ENCODE data around the gene IL12RB1.
"Not testable (repeated sequence)": the region's sequence is repeated elsewhere in the genome, so short reads cannot be mapped to it uniquely, and the experiment has no call there.

Gene IL12RB1

GRCh38 chr19:18108897-18109296 lies 22.2 kb upstream of the IL12RB1 start:
- ChIA-PET CTCF (interaction anchor here (0.6 to 1.1 kb wide), 3 partner anchors 45 to 171 kb away, joined by 3 to 4 read pairs (median 3); no protein-coding TSS in a partner anchor), POLR2A (interaction anchor here (1.1 to 1.5 kb wide), 2 partner anchors 49 to 84 kb away, joined by 3 read pairs; partner anchors contain the start of gene MPV17L2)
- no peak for TF ChIP-seq BHLHE40 (IDR thresholded peaks at IDR 0.05; ENCODE audit: borderline replicate concordance)
- TF ChIP-seq L3MBTL2 (conservative IDR thresholded peaks at IDR 0.05) = no peak
- no peak for TF ChIP-seq ZNF384 (IDR thresholded peaks at IDR 0.05)
- TF ChIP-seq SUZ12 (IDR thresholded peaks at IDR 0.05) = no peak
- TF ChIP-seq TARDBP (IDR thresholded peaks at IDR 0.05) = no peak
- TF ChIP-seq CTBP1 (IDR thresholded peaks at IDR 0.05; ENCODE audit: borderline replicate concordance) = no peak
- TF ChIP-seq LEF1 (IDR thresholded peaks at IDR 0.05; ENCODE audit: borderline replicate concordance) = no peak
- no peak for TF ChIP-seq FOXM1 (IDR thresholded peaks at IDR 0.05; ENCODE audit: borderline replicate concordance)
- TF ChIP-seq SP1 (IDR thresholded peaks at IDR 0.05) = no peak
- no peak for TF ChIP-seq FOXA1 (IDR thresholded peaks at IDR 0.05)
- no peak for TF ChIP-seq PKNOX1 (IDR thresholded peaks at IDR 0.05)
- no peak for TF ChIP-seq ELF4 (IDR thresholded peaks at IDR 0.05)
- no peak for TF ChIP-seq NFRKB (IDR thresholded peaks at IDR 0.05)
- no peak for TF ChIP-seq HDGF (IDR thresholded peaks at IDR 0.05; ENCODE audit: borderline replicate concordance)
- no peak for TF ChIP-seq FOXK2 (IDR thresholded peaks at IDR 0.05)
- TF ChIP-seq ARNT (IDR thresholded peaks at IDR 0.05) = no peak
- no peak for DNase-seq (ENCODE audit: extremely low spot score)

DNA sequence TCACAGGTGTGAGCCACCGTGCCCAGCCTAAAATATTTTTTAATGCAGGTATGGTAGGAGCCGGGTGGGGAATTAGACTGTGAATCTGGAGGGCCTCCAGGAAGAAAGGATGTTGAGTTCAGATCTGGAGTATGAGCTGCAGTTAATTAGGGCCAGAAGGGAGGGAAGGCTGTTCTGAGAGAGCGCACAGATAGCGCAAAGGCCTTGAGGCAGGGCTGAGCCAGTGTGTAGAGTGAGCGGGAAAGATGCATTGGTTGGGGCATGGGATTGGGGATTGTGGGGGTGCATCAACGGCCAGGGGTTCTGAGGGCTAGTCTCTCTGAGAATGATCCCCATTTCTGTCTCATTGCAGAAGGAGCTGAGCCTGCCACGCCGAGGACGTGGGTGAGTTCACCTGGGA lies 20.5 kb upstream of the IL12RB1 start:
- DNase-seq (ENCODE audit: extremely low spot score) = no peak
- TF ChIP-seq FOXK2 (IDR thresholded peaks at IDR 0.05) = no peak
- no peak for TF ChIP-seq SUZ12 (IDR thresholded peaks at IDR 0.05)
- TF ChIP-seq NFRKB (IDR thresholded peaks at IDR 0.05) = no peak
- no peak for TF ChIP-seq HDGF (IDR thresholded peaks at IDR 0.05; ENCODE audit: borderline replicate concordance)
- no peak for TF ChIP-seq FOXM1 (IDR thresholded peaks at IDR 0.05; ENCODE audit: borderline replicate concordance)
- no peak for TF ChIP-seq ELF4 (IDR thresholded peaks at IDR 0.05)
- no peak for TF ChIP-seq ZNF384 (IDR thresholded peaks at IDR 0.05)
- TF ChIP-seq FOXA1 (IDR thresholded peaks at IDR 0.05) = no peak
- TF ChIP-seq ARNT (IDR thresholded peaks at IDR 0.05) = no peak
- CTCF ChIA-PET = interaction anchor here (1.8 kb wide), 1 partner anchor 45 kb away, joined by 3 read pairs; no protein-coding TSS in a partner anchor
- POLR2A ChIA-PET = interaction anchor here (0.7 kb wide), 1 partner anchor 86 kb away, joined by 3 read pairs; the partner anchor contains the start of gene MPV17L2

GRCh38 chr19:18105259-18105658 lies 18.5 kb upstream of the IL12RB1 start:
- DNase-seq (ENCODE audit: extremely low spot score); CTCF ChIA-PET; POLR2A ChIA-PET: not testable (repeated sequence)

DNA sequence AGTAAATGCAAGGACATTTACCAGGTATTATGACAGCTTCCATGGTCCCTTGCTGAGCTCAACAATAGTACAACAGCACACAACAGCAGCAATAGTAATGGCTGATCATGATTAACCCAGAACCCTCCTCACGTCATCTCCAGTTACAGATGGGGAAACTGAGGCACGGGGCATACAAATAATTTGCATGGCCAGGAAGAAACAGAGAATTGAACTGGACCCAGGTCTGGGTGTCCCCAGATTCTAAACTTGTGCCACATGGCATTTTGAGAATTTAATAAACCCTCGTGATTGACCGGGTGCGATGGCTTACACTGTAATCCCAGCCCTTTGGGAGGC lies 18.0 kb upstream of the IL12RB1 start:
- ChIA-PET CTCF (no interaction called here), POLR2A (interaction anchor here (0.9 to 1.2 kb wide), 4 partner anchors 40 to 174 kb away, joined by 3 read pairs; no protein-coding TSS in a partner anchor)
- TF ChIP-seq ARNT (IDR thresholded peaks at IDR 0.05) = no peak
- no peak for TF ChIP-seq HDGF (IDR thresholded peaks at IDR 0.05; ENCODE audit: borderline replicate concordance)
- no peak for TF ChIP-seq ZNF384 (IDR thresholded peaks at IDR 0.05)
- no peak for TF ChIP-seq SP1 (IDR thresholded peaks at IDR 0.05)
- TF ChIP-seq NFRKB (IDR thresholded peaks at IDR 0.05) = no peak
- no peak for TF ChIP-seq SUZ12 (IDR thresholded peaks at IDR 0.05)
- no peak for TF ChIP-seq L3MBTL2 (conservative IDR thresholded peaks at IDR 0.05)
- no peak for DNase-seq (ENCODE audit: extremely low spot score)

DNA sequence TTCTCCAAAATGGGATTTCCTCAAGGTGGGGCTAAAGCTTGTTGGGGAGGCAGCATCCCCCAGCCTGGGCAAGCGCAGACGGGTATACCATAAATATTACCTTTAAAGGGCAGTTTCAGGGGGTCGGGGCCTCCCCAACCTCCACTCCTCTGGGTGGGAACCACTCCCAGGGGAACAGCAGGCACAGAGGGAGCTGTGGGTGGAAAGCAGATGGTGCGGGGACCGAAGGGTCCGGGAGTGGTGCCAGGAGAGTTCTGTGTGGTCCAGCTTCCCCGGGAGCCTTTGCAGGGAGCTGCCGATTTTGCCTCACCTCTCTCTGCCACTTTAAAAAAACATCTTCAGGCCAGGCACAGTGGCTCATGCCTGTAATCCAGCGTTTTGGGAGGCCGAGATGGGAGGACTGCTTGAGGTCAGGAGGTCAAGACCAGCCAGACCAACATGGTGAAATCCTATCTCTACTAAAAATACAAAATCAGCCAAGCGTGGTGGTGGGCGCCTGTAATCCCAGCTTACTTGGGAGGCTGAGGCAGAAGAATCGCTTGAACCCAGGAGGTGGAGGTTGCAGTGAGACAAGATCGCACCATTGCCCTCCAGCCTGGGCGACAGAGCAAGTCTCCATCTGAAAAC lies 16.3 kb upstream of the IL12RB1 start:
- no peak for DNase-seq (ENCODE audit: extremely low spot score)
- TF ChIP-seq LEF1 (IDR thresholded peaks at IDR 0.05; ENCODE audit: borderline replicate concordance) = no peak
- no peak for TF ChIP-seq NFRKB (IDR thresholded peaks at IDR 0.05)
- TF ChIP-seq CTBP1 (IDR thresholded peaks at IDR 0.05; ENCODE audit: borderline replicate concordance) = no peak
- TF ChIP-seq FOXM1 (IDR thresholded peaks at IDR 0.05; ENCODE audit: borderline replicate concordance) = no peak
- no peak for TF ChIP-seq FOXK2 (IDR thresholded peaks at IDR 0.05)
- TF ChIP-seq FOXA1 (IDR thresholded peaks at IDR 0.05) = no peak
- no peak for TF ChIP-seq L3MBTL2 (conservative IDR thresholded peaks at IDR 0.05)
- TF ChIP-seq ARNT (IDR thresholded peaks at IDR 0.05) = no peak
- TF ChIP-seq BHLHE40 (IDR thresholded peaks at IDR 0.05; ENCODE audit: borderline replicate concordance) = no peak
- no peak for TF ChIP-seq PKNOX1 (IDR thresholded peaks at IDR 0.05)
- no peak for TF ChIP-seq SUZ12 (IDR thresholded peaks at IDR 0.05)
- ChIA-PET POLR2A (interaction anchor here (1.6 kb wide), 1 partner anchor 92 kb away, joined by 3 read pairs; no protein-coding TSS in a partner anchor), CTCF (no interaction called here)

GRCh38 chr19:18101268-18101667 lies 14.5 kb upstream of the IL12RB1 start:
- CTCF ChIA-PET = interaction anchor here (1.3 kb wide), 1 partner anchor 12 kb away, joined by 3 read pairs; no protein-coding TSS in a partner anchor
- DNase-seq (ENCODE audit: extremely low spot score) = no peak
- POLR2A ChIA-PET = interaction anchor here (1.4 kb wide), 1 partner anchor 9 kb away, joined by 3 read pairs; no protein-coding TSS in a partner anchor
- TF ChIP-seq BHLHE40 (IDR thresholded peaks at IDR 0.05; ENCODE audit: borderline replicate concordance) (no peak), ZNF384 (IDR thresholded peaks at IDR 0.05) (no peak), NFRKB (IDR thresholded peaks at IDR 0.05) (no peak), FOXM1 (IDR thresholded peaks at IDR 0.05; ENCODE audit: borderline replicate concordance) (no peak), FOXA1 (IDR thresholded peaks at IDR 0.05) (no peak), FOXK2 (IDR thresholded peaks at IDR 0.05) (no peak), ARNT (IDR thresholded peaks at IDR 0.05) (no peak), TARDBP (IDR thresholded peaks at IDR 0.05) (no peak), LEF1 (IDR thresholded peaks at IDR 0.05; ENCODE audit: borderline replicate concordance) (no peak), L3MBTL2 (conservative IDR thresholded peaks at IDR 0.05) (no peak), ELF4 (IDR thresholded peaks at IDR 0.05) (no peak), HDGF (IDR thresholded peaks at IDR 0.05; ENCODE audit: borderline replicate concordance) (no peak)

- ChIA-PET POLR2A (interaction anchor here (1.4 kb wide), 1 partner anchor 10 kb away, joined by 3 read pairs; no protein-coding TSS in a partner anchor), CTCF (interaction anchor here (1.3 kb wide), 1 partner anchor 12 kb away, joined by 3 read pairs; no protein-coding TSS in a partner anchor)
- DNase-seq (ENCODE audit: extremely low spot score) = no peak
- no peak for TF ChIP-seq FOXK2 (IDR thresholded peaks at IDR 0.05)
These were observed 14.0 kb upstream of the IL12RB1 start for GRCh38 chr19:18100710-18101109.

Measured in HEK293T (cell line).